HG02678 (cell line): ENCODE results near the gene LHB.
"Not testable (repeated sequence)": the region's sequence is repeated elsewhere in the genome, so short reads cannot be mapped to it uniquely, and the experiment has no call there.

Experiments used
- ATAC-seq: cut with Tn5 transposase; IDR thresholded peaks from one replicate; pipeline ENCODE4 v1.9.1; 2021; ENCODE audit warnings: mild to moderate bottlenecking, moderate library complexity; ENCODE audit not compliant: unreplicated experiment

Gene LHB

GRCh38 chr19:49017041-49017665, at the start of gene LHB:
LHB (minus strand) TSS chr19:49017091; CDS start chr19:49017081, 10 bp downstream.
- ATAC-seq: no peak

- ATAC-seq: no peak
Measured at GRCh38 chr19:49065905-49066512, 49.1 kb upstream of the LHB start.

GRCh38 chr19:49064768-49065611, 48.1 kb upstream of the LHB start, which contains the start of gene NTF4:
NTF4 (minus strand) TSS chr19:49064818; CDS start chr19:49061997, 2,821 bp downstream.
- no peak for ATAC-seq

GRCh38 chr19:49064029-49064629, 47.2 kb upstream of the LHB start:
- ATAC-seq: no peak

- no peak for ATAC-seq
Measured at GRCh38 chr19:49061445-49061844, 44.6 kb upstream of the LHB start.

GRCh38 chr19:49061000-49061399, 44.1 kb upstream of the LHB start:
- ATAC-seq: no peak

- no peak for ATAC-seq
Measured at GRCh38 chr19:49059053-49059452, 42.2 kb upstream of the LHB start.

GRCh38 chr19:49058562-49058961, 41.7 kb upstream of the LHB start:
- no peak for ATAC-seq

GRCh38 chr19:49057636-49058234, 40.8 kb upstream of the LHB start, which contains the start of gene CGB7:
CGB7 (minus strand) TSS chr19:49057749; CDS start chr19:49055375, 2,374 bp downstream.
- ATAC-seq: no peak

GRCh38 chr19:49056902-49057596, 40.2 kb upstream of the LHB start:
- ATAC-seq: not testable (repeated sequence)

GRCh38 chr19:49056101-49056901, 39.4 kb upstream of the LHB start:
- ATAC-seq: no peak

GRCh38 chr19:49050376-49051033, 33.6 kb upstream of the LHB start:
- ATAC-seq: not testable (repeated sequence)

GRCh38 chr19:49049834-49050233, 32.9 kb upstream of the LHB start:
- ATAC-seq: not testable (repeated sequence)

GRCh38 chr19:49049011-49049410, 32.1 kb upstream of the LHB start, which contains the start of gene CGB8:
CGB8 (minus strand) TSS chr19:49049111; CDS start chr19:49048739, 372 bp downstream.
- ATAC-seq: not testable (repeated sequence)

GRCh38 chr19:49043548-49043947, 26.7 kb upstream of the LHB start, which contains the start of gene CGB5:
CGB5 (plus strand) TSS chr19:49043848; CDS start chr19:49044210, 362 bp downstream.
- ATAC-seq: not testable (repeated sequence)

- ATAC-seq: not testable (repeated sequence)
Measured at GRCh38 chr19:49042666-49043065, 25.8 kb upstream of the LHB start.

GRCh38 chr19:49042177-49042576, 25.3 kb upstream of the LHB start:
- ATAC-seq: no peak

GRCh38 chr19:49039736-49040135, 22.8 kb upstream of the LHB start:
- not testable (repeated sequence) for ATAC-seq
